ENCODE measurements around the gene SKOR2.

DNA sequence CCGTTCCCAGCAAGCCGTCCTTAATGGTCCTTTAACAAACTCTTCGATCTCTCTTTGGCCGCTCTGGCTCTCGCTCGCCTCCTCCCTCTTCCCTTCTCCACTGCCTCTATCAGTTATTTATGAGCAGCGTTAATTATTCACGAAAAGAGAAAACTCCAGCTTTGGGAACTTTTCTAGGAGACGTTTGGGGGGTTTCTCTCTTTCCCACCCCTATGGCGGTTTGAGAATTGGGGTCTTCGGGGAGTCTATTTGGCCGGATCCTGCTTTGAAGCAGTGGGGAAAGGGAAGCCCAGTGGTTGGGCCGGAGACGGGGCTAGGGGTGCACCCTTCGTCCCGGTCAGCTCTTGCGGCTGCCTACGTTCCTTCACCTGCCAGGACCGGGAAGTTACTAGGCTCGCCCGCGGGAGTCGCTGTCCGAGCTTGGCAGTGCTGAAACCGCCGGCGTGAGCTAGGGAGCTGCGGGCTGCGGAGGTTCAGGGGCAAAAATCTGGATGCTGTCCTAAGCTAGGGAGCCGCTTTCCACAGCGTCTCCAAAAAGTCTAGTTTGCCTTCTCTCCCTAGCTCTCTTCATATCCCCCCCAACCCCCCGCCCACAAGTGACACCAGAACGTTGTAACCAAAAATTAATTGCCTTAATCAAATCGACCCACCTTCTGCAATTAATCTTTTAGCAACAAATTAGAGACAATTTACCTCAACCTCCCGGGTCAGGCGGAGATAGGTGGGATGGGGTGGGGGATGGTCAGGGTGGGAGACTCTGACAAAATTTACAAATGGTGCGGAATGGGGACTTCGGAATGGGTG is 8.9 kb upstream of the SKOR2 start:
- TF ChIP-seq, protein P1, sequence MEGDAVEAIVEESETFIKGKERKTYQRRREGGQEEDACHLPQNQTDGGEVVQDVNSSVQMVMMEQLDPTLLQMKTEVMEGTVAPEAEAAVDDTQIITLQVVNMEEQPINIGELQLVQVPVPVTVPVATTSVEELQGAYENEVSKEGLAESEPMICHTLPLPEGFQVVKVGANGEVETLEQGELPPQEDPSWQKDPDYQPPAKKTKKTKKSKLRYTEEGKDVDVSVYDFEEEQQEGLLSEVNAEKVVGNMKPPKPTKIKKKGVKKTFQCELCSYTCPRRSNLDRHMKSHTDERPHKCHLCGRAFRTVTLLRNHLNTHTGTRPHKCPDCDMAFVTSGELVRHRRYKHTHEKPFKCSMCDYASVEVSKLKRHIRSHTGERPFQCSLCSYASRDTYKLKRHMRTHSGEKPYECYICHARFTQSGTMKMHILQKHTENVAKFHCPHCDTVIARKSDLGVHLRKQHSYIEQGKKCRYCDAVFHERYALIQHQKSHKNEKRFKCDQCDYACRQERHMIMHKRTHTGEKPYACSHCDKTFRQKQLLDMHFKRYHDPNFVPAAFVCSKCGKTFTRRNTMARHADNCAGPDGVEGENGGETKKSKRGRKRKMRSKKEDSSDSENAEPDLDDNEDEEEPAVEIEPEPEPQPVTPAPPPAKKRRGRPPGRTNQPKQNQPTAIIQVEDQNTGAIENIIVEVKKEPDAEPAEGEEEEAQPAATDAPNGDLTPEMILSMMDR (conservative IDR thresholded peaks at IDR 0.05) = no peak
- TF ChIP-seq EZH2 (IDR thresholded peaks at IDR 0.05; ENCODE audit: low read depth) = no peak

Measured in PC-9 (cell line).